Measurements from ENCODE around the gene HSPG2. TPM values are rescaled to one million over a fixed set of nuclear protein-coding genes. Genes with fewer than 3 reads are reported as not detected.

The HSPG2 gene
- total and polyA plus RNA-seq, 9 of the 15 experiments (the other 6 are each of a cell fraction or from before 2014, with no cell fraction given) = 0.14 to 160 (median 15.7) TPM

GRCh38 chr1:21963477-21964217 is 26.5 kb upstream of the HSPG2 start (continued):
- no peak for TF ChIP-seq E2F4 (CRISPR knock-in tag; IDR thresholded peaks at IDR 0.05; ENCODE audit: low read depth)
- peak in 1 of 2 experiments; percentile 33; a peak in 2 of 4 replicates for TF ChIP-seq KDM1A (IDR thresholded peaks at IDR 0.05)
- no peak for TF ChIP-seq PATZ1 (CRISPR knock-in tag; IDR thresholded peaks at IDR 0.05; ENCODE audit: borderline replicate concordance)
- no peak for TF ChIP-seq CLOCK (CRISPR knock-in tag; IDR thresholded peaks at IDR 0.05; ENCODE audit: borderline replicate concordance)
- TF ChIP-seq TAF1 (IDR thresholded peaks at IDR 0.05; ENCODE audit: control insufficient read depth, extremely low read depth, insufficient read depth, low read length, severe bottlenecking) = no peak
- no peak for TF ChIP-seq MBD2 (IDR thresholded peaks at IDR 0.05; ENCODE audit: borderline replicate concordance, low read depth)
- TF ChIP-seq ATF4 (CRISPR knock-in tag; IDR thresholded peaks at IDR 0.05) = no peak
- TF ChIP-seq NFRKB (IDR thresholded peaks at IDR 0.05; ENCODE audit: low read depth) = no peak
- no peak for TF ChIP-seq PCBP1 (IDR thresholded peaks at IDR 0.05; ENCODE audit: low read depth, low read length, poor library complexity, severe bottlenecking)
- no peak for TF ChIP-seq ZNF586 (CRISPR knock-in tag; conservative IDR thresholded peaks at IDR 0.05)
- TF ChIP-seq ASH1L (IDR thresholded peaks at IDR 0.05; ENCODE audit: borderline replicate concordance, low read depth, partially characterized antibody) = no peak
- no peak for TF ChIP-seq MBD1 (CRISPR knock-in tag; IDR thresholded peaks at IDR 0.05)
- no peak for TF ChIP-seq PHF20 (IDR thresholded peaks at IDR 0.05; ENCODE audit: partially characterized antibody)
- no peak for TF ChIP-seq MLX (CRISPR knock-in tag; conservative IDR thresholded peaks at IDR 0.05)
- no peak for TF ChIP-seq BRF1 (IDR thresholded peaks at IDR 0.05; ENCODE audit: borderline replicate concordance, extremely low read depth, insufficient read length)
- no peak for TF ChIP-seq HEY1 (CRISPR knock-in tag; IDR thresholded peaks at IDR 0.05; ENCODE audit: borderline replicate concordance)
- TF ChIP-seq POLR2G (IDR thresholded peaks at IDR 0.05; ENCODE audit: low read depth, low read length) = no peak
